Heart left ventricle (tissue), 16 donors: ENCODE results near the gene LRRC51. TPM values are rescaled to one million over a fixed set of nuclear protein-coding genes. Genes with fewer than 3 reads are reported as not detected.

Experiments
- ATAC-seq, 4 donors: fragments of 200-7000 bp; cut with Tn5 transposase; one replicate each; pipeline ENCODE4 v1.9.1; 2020 to 2022; ENCODE audit warnings: moderate library complexity in 4 of 4, mild to moderate bottlenecking in 3 of 4, moderate number of reproducible peaks in 1 of 4
- DNase-seq, 5 donors: peaks; one replicate each; pipeline ENCODE4 v3.0.0-alpha.2; 2020
- H3K27ac ChIP-seq, 12 donors: fragments of 200-600 bp; sonication (generic) in 4 of 12; one replicate each; pipeline versions ENCODE4 v1.5.0 to v1.8.0; 2016 to 2022; ENCODE audit warnings: mild to moderate bottlenecking in 2 of 12
- H3K27me3 ChIP-seq, 9 donors: fragments of 200-600 bp; sonication (generic) in 2 of 9; one replicate each; pipeline versions ENCODE4 v1.5.1 to v1.8.0; 2016 to 2022; ENCODE audit warnings: mild to moderate bottlenecking in 3 of 9
- H3K36me3 ChIP-seq, 9 donors: fragments of 200-600 bp; sonication (generic) in 2 of 9; one replicate each; pipeline versions ENCODE4 v1.5.0 to v1.8.0; 2018 to 2022; ENCODE audit warnings: mild to moderate bottlenecking in 2 of 9
- H3K4me1 ChIP-seq, 12 donors: fragments of 200-600 bp; sonication (generic) in 4 of 12; one replicate each; pipeline versions ENCODE4 v1.5.0 to v1.8.0; 2016 to 2022; ENCODE audit warnings: mild to moderate bottlenecking in 3 of 12
- H3K4me3 ChIP-seq, 12 donors: fragments of 200-600 bp; sonication (generic) in 4 of 12; one replicate each; pipeline versions ENCODE4 v1.5.0 to v1.8.0; 2017 to 2022; ENCODE audit warnings: mild to moderate bottlenecking in 9 of 12, moderate library complexity in 4 of 12
- H3K9me3 ChIP-seq, 12 donors: fragments of 200-600 bp; sonication (generic) in 4 of 12; one replicate each; pipeline versions ENCODE4 v1.5.0 to v1.8.0; 2016 to 2022; ENCODE audit warnings: mild to moderate bottlenecking in 1 of 12
- POLR2A ChIP-seq, 2 donors: fragments of 450-650 bp; IDR thresholded peaks; one replicate each; pipeline ENCODE4 v1.6.1; 2017; ENCODE audit warnings: antibody characterized with exemption in 2 of 2, mild to moderate bottlenecking in 2 of 2, moderate library complexity in 2 of 2
- WGBS, 4 donors: extraction: QIAGEN DNeasy Blood & Tissue Kit in 2 of 4; methylation state at CpG; one replicate each; pipeline versions ENCODE4 v1.1.5 to v1.1.7; 2013 to 2018; 5-methylcytosine and 5-hydroxymethylcytosine counted together
- intact Hi-C, 10 donors: fragments of 100-400 bp; cut with DNase I; formaldehyde crosslinking; loops; one replicate each; pipeline versions ENCODE4 v1.11.1 to v1.14.2; 2022
- polyA plus RNA-seq, 2 donors: library from polyadenylated mRNA; stranded (reverse); fragments of 200-250 nt; gene quantifications; one replicate each; pipeline ENCODE4 v1.2.3, GENCODE V29; 2013
- total RNA-seq, 9 donors: library from RNA; depleted of rRNA in 2 of 9; stranded (reverse); fragments of >200 nt in 2 of 9; fragmentation: NEBNext Ultra II Directional in 3 of 9; extraction: Animal tissue kit (Norgen Biotek cat#: 25700) in 3 of 9; gene quantifications; one replicate each; pipeline versions ENCODE4 v1.1.0 to v1.2.4, GENCODE V29; 2016 to 2023
- TF ChIP-seq, protein P1 (sequence below), 12 donors: fragments of 200-600 bp; sonication (generic) in 4 of 12; IDR thresholded peaks; one replicate each; pipeline versions ENCODE4 v1.5.0 to v1.8.0; 2018 to 2022; ENCODE audit warnings: antibody characterized with exemption in 12 of 12, mild to moderate bottlenecking in 5 of 12
- donor health status: ischemic (EF 13 %, LVEDD 7.1; RV severe dilation, severe dysfunction).
- donor health status: healthy with polysubstance abuse.
- donor health status: DM: no; HTN: yes; CAD: no.
- donor health status: DM: no; HTN: no; CAD: no.
- donor health status: ischemic (EF 25% LVEDD 6.9; RV normal size, moderate dysfunction).
- donor health status: ischemic (EF 25% LVEDD 5.7; RV mildly dilated, moderate dysfunction).
- donor health status: healthy.
- donor health status: DM: yes; HTN: yes; CAD: no.
- donor health status: ischemic (EF 35%, LVEDD 5.7; RV mildly dilated, moderate dysfunction).
- donor health status: nonischemic (EF 11% LVEDD 7.7; RV severe dilation, severe dysfunction).
- donor health status: DM: yes; HTN: yes; CAD: no.
- donor health status: PGD.
- donor health status: ischemic (EF 29% LVEDD 5.4; RV normal size, mild dysfunction).
- donor health status: nonischemic (EF 23%, LVEDD 6.1; RV moderate dilation, normal function).

Gene LRRC51
- total and polyA plus RNA-seq, 11 donors: 2.0 to 9.3 (median 4.5) TPM

GRCh38 chr11:72069787-72070251 is 10.8 kb upstream of the LRRC51 start:
- Histone ChIP-seq H3K27me3 (no peaks in the 10 kb centered on the region), H3K27ac (peak overlapping the region in 11 of 12 donors; percentile 31 to 86 (median 68)), H3K9me3 (no peaks in the 10 kb centered on the region), H3K4me1 (peaks cover 7 to 69% (median 32%) of the 10 kb centered on the region in 12 donors), H3K36me3 (peaks cover 0 to 16% (median 0%) of the 10 kb centered on the region in 9 donors), H3K4me3 (peak overlapping the region in 1 of 12 donors; percentile 39)
- TF ChIP-seq POLR2A (IDR thresholded peaks at IDR 0.05): peak in 1 of 2 donors; percentile 50
- TF ChIP-seq, protein P1, sequence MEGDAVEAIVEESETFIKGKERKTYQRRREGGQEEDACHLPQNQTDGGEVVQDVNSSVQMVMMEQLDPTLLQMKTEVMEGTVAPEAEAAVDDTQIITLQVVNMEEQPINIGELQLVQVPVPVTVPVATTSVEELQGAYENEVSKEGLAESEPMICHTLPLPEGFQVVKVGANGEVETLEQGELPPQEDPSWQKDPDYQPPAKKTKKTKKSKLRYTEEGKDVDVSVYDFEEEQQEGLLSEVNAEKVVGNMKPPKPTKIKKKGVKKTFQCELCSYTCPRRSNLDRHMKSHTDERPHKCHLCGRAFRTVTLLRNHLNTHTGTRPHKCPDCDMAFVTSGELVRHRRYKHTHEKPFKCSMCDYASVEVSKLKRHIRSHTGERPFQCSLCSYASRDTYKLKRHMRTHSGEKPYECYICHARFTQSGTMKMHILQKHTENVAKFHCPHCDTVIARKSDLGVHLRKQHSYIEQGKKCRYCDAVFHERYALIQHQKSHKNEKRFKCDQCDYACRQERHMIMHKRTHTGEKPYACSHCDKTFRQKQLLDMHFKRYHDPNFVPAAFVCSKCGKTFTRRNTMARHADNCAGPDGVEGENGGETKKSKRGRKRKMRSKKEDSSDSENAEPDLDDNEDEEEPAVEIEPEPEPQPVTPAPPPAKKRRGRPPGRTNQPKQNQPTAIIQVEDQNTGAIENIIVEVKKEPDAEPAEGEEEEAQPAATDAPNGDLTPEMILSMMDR (IDR thresholded peaks at IDR 0.05): no peak
- ATAC-seq (peak; percentile 88 to 99 (median 97)), DNase-seq (peak; percentile 75 to 91 (median 87))
- WGBS, 4 donors: 7 to 23% (median 15%) methylated on average over 2 of the region's 2 CpGs
- intact Hi-C loops: no loop called here

DNA sequence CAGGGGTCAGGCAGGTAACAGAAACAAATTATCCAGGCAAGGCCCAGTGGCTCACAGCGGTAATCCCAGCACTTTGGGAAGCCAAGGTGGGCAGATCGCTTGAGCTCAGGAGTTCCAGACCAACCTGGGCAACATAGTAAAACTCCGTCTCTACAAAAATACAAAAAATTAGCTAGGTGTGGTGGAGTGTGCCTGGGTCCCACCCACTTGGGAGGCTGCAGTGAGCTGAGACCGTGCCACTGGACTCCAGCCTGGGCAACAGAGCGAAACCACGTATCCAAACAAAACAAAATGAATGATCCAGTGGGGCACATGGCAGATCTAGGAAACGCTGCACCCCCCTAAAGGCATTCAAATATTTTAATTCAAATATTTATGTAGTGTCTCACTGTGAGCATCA is 10.2 kb upstream of the LRRC51 start:
- H3K9me3 ChIP-seq: no peaks in the 10 kb centered on the region
- DNase-seq (no peak), ATAC-seq (no peak)
- intact Hi-C loops: no loop called here
- TF ChIP-seq POLR2A (IDR thresholded peaks at IDR 0.05): no peak
- TF ChIP-seq, protein P1 (IDR thresholded peaks at IDR 0.05): no peak
- peak overlapping the region in 11 of 12 donors; percentile 5 to 86 (median 68) for H3K27ac ChIP-seq
- H3K4me3 ChIP-seq: no peak overlapping the region
- peaks cover 0 to 12% (median 0%) of the 10 kb centered on the region in 9 donors for H3K36me3 ChIP-seq
- H3K4me1 ChIP-seq: peaks cover 7 to 76% (median 32%) of the 10 kb centered on the region in 12 donors
- H3K27me3 ChIP-seq: no peaks in the 10 kb centered on the region
- WGBS, 4 donors: 95 to 98% (median 96%) methylated on average over 7 of the region's 7 CpGs

DNA sequence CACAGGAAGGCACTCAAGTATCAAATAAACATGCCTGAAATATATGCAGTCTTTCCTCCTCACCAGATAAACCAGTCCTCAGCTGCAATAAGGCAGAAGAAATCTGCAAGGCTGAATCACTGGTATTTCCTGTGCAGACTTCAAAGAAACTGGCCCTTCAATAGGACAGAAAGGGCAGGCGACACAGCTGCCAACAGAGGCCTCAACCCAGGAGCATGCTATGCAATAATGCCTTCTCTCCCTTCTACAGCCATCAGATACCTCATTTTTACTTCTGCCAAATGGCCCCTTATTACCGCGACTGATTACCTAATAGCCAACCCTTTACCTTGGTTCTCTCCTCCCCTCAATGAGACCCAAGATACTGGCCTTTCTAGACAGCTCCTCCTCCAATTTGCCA is 8.3 kb upstream of the LRRC51 start:
- H3K27ac ChIP-seq: peak overlapping the region in 2 of 12 donors; percentile 8 to 23

DNA sequence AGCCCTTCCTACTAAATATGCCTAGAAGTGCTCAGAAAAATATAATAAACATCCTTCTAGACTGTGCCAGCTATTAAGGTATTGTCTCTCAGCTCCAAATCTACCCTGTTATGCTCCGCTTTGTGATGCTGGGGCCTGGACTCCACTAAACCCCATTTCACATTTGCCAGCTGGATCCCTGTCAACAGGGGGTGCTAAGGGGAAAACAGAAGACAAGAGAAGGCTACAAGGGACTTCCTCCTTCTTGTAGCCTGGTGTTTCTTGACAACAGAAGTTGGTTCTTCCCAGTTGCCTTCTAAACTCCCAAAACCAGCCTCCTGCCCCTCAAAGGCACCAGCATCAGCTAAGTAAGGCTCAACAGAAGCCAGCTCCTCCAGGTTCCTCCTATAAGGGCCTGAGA is 5.5 kb upstream of the LRRC51 start:
- no peak for TF ChIP-seq POLR2A (IDR thresholded peaks at IDR 0.05)
- TF ChIP-seq, protein P1 (IDR thresholded peaks at IDR 0.05): peak in 1 of 12 donors; percentile 18
- peak overlapping the region in 1 of 12 donors; percentile 16 for H3K4me3 ChIP-seq
- DNase-seq: no peak
- intact Hi-C loops: loop anchor here in 2 of 10 donors (5.0 kb wide), 1 partner anchor 33 kb away; no protein-coding TSS in a partner anchor
- no peaks in the 10 kb centered on the region for H3K9me3 ChIP-seq
- H3K36me3 ChIP-seq: peaks cover 0 to 3% (median 0%) of the 10 kb centered on the region in 9 donors
- peak overlapping the region in 1 of 12 donors; percentile 70 for H3K27ac ChIP-seq
- peaks cover 4 to 59% (median 17%) of the 10 kb centered on the region in 12 donors for H3K4me1 ChIP-seq
- no peaks in the 10 kb centered on the region for H3K27me3 ChIP-seq
- 94 to 100% (median 95%) methylated on average over 1 of the region's 1 CpG for WGBS, 4 donors
- ATAC-seq: no peak

More for the DNA sequence above, 8.3 kb upstream of the LRRC51 start:
- intact Hi-C loops: no loop called here
- ATAC-seq (no peak), DNase-seq (no peak)
- no peak for TF ChIP-seq POLR2A (IDR thresholded peaks at IDR 0.05)
- TF ChIP-seq, protein P1 (IDR thresholded peaks at IDR 0.05): no peak
- no peaks in the 10 kb centered on the region for H3K27me3 ChIP-seq
- H3K9me3 ChIP-seq: no peaks in the 10 kb centered on the region
- H3K36me3 ChIP-seq: peaks cover 0 to 7% (median 3%) of the 10 kb centered on the region in 9 donors
- 66 to 76% (median 72%) methylated on average over 3 of the region's 3 CpGs for WGBS, 4 donors
- peaks cover 7 to 69% (median 25%) of the 10 kb centered on the region in 12 donors for H3K4me1 ChIP-seq
- no peak overlapping the region for H3K4me3 ChIP-seq
